SU-DHL-6 (cell line): ENCODE data around the gene TBATA.

Experiments used
- CTCF ChIP-seq: fragments of 200-600 bp; sonication (generic); IDR thresholded peaks from one replicate; pipeline ENCODE4 v1.5.1; 2017; ENCODE audit warnings: antibody characterized with exemption, mild to moderate bottlenecking, low read length, moderate library complexity; ENCODE audit not compliant: insufficient read depth, poor library complexity, severe bottlenecking
- EZH2phosphoT487 ChIP-seq: fragments of 200-600 bp; sonication (generic), shearing (Covaris generic); conservative IDR thresholded peaks from 2 replicates; pipeline ENCODE4 v1.6.1; 2018; ENCODE audit warnings: mild to moderate bottlenecking, antibody characterized with exemption, low read length, moderate library complexity, mixed read lengths

- TF ChIP-seq CTCF (no peak), EZH2phosphoT487 (no peak)
Measured at GRCh38 chr10:70760271-70760787, 24.8 kb downstream of the TBATA start.
